ENCODE measurements around the gene TNF.

The TNF gene

DNA sequence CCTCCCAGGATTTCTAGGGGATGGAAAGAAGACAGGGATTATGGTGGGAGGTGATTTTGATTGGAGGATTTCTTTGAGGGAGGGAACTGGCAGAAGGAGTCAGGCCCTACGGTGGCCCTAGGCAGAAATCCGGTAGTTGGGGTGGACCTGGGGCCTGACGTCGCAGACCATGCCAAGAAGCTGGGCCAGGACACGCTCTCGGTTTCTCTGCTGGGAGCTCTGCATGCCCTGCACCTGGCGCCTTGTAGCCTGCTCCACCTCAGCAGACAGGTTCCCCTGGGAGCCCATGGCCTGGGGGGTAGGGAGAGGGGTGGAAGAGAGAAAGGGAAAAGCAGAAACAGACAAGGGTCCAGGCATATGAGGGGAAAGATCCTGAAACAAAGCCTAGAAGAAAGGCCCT, 30.1 kb upstream of the TNF start:
- CTCF ChIA-PET: interaction anchor here (1.5 to 13.9 kb wide), 4 partner anchors 37 to 78 kb away, joined by 3 to 431 read pairs (median 35); partner anchors contain the start of genes LST1, LTB and NCR3
- H3K4me1 ChIP-seq (ENCODE audit: control insufficient read depth, insufficient read depth, low read length): peaks cover 2% of the 10 kb centered on the region; the same call in 1 of the 2 replicates

DNA sequence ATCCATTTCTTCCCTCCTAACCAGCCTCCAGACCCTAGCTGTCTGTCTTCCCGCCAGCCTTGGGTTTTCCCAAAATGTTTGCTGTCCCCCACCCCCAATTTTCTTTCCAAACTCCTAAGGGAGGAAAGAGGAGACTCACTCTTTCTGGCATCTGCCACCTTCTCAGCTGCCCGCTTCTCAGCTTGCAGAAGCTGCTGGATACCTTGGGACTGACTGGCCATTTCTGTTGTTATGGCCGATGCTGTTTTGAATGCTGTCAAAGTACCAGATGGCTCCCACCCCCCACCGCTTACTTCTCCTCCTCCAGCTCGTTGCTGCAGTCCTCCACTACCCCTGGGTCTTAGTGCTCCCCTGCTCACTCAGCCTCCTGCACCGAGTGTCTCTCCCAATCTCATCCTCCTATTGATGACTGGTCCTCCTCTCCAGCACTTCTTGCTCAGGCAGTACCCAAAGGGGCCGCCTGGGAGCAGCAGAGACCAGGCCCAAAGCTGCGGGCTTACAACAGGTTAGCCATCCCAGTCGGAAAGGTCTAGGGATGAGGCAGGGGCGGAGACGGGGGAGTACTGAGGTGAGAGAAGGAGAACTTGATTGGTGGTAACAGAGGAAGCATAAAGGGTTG, 28.9 kb upstream of the TNF start, which contains the start of gene ATP6V1G2:
ATP6V1G2 (minus strand) TSS at position 270 of the 619 bp plus-strand sequence; CDS start at position 221, 49 bp downstream.
- peak within 1 kb of the TSS; percentile 50 for H3K27ac ChIP-seq (ENCODE audit: extremely low read depth, low read depth, low read length)
- no peaks in the 10 kb centered on the region for H3K9me3 ChIP-seq (ENCODE audit: control insufficient read depth, insufficient read depth, low read depth, low read length)
- CTCF ChIA-PET: interaction anchor here (0.5 to 13.9 kb wide), 34 partner anchors 10 to 696 kb away, joined by 3 to 431 read pairs (median 4); partner anchors contain the start of genes APOM, BAG6, HSPA1B and LST1
- peaks cover 18 to 34% of the 10 kb centered on the region in 2 experiments; a peak in 2 of 3 replicates for H3K36me3 ChIP-seq (ENCODE audit: control insufficient read depth in 2 of 2, insufficient read depth in 1 of 2, low read length in 2 of 2)
- peaks cover 2% of the 10 kb centered on the region; the same call in 1 of the 2 replicates for H3K4me1 ChIP-seq (ENCODE audit: control insufficient read depth, insufficient read depth, low read length)
- H3K4me3 ChIP-seq (ENCODE audit: low read depth, low read length): peak within 1 kb of the TSS; percentile 47
- POLR2A ChIA-PET: interaction anchor here (0.6 to 3.1 kb wide), 24 partner anchors 9 to 316 kb away, joined by 3 to 20 read pairs (median 4); partner anchors contain the start of genes ABHD16A, BAG6, C6orf47 and GPANK1
- TF ChIP-seq ZNF2 (tag by site-specific recombination; IDR thresholded peaks at IDR 0.05) (peak; percentile 60; the same call in 1 of the 2 replicates), KLF16 (tag by site-specific recombination; IDR thresholded peaks at IDR 0.05) (peak; percentile 26; the same call in 1 of the 2 replicates), SCRT1 (tag by site-specific recombination; IDR thresholded peaks at IDR 0.05; ENCODE audit: borderline replicate concordance) (peak; percentile 99), ZFHX2 (tag by site-specific recombination; conservative IDR thresholded peaks at IDR 0.05) (0 out of 2 replicates have a peak, but pooled peaks have one; percentile 54), ZBTB20 (tag by site-specific recombination; IDR thresholded peaks at IDR 0.05) (peak; percentile 11; the same call in 1 of the 2 replicates), KLF17 (tag by site-specific recombination; IDR thresholded peaks at IDR 0.05) (peak; percentile 59), ZNF561 (tag by site-specific recombination; IDR thresholded peaks at IDR 0.05; ENCODE audit: borderline replicate concordance) (0 out of 2 replicates have a peak, but pooled peaks have one; percentile 39), ZNF24 (tag by site-specific recombination; IDR thresholded peaks at IDR 0.05) (0 out of 2 replicates have a peak, but pooled peaks have one; percentile 65), SP2 (tag by site-specific recombination; IDR thresholded peaks at IDR 0.05) (peak; percentile 75), YY1 (tag by site-specific recombination; IDR thresholded peaks at IDR 0.05) (0 out of 2 replicates have a peak, but pooled peaks have one; percentile 27), ZNF660 (tag by site-specific recombination; IDR thresholded peaks at IDR 0.05) (peak; percentile 96), ZIC2 (tag by site-specific recombination; IDR thresholded peaks at IDR 0.05) (peak; percentile 44; the same call in 1 of the 2 replicates), SP3 (tag by site-specific recombination; IDR thresholded peaks at IDR 0.05) (peak; percentile 36), ZNF19 (tag by site-specific recombination; IDR thresholded peaks at IDR 0.05; ENCODE audit: low read depth) (no peak), ZNF654 (tag by site-specific recombination; IDR thresholded peaks at IDR 0.05; ENCODE audit: low read depth) (peak; percentile 99), KLF9 (tag by site-specific recombination; IDR thresholded peaks at IDR 0.05; ENCODE audit: low read depth) (0 out of 2 replicates have a peak, but pooled peaks have one; percentile 12), ZNF501 (tag by site-specific recombination; IDR thresholded peaks at IDR 0.05) (peak; percentile 49; the same call in 1 of the 2 replicates), BCL11A (tag by site-specific recombination; IDR thresholded peaks at IDR 0.05; ENCODE audit: low read depth) (no peak)
- TF ChIP-seq, protein P1, sequence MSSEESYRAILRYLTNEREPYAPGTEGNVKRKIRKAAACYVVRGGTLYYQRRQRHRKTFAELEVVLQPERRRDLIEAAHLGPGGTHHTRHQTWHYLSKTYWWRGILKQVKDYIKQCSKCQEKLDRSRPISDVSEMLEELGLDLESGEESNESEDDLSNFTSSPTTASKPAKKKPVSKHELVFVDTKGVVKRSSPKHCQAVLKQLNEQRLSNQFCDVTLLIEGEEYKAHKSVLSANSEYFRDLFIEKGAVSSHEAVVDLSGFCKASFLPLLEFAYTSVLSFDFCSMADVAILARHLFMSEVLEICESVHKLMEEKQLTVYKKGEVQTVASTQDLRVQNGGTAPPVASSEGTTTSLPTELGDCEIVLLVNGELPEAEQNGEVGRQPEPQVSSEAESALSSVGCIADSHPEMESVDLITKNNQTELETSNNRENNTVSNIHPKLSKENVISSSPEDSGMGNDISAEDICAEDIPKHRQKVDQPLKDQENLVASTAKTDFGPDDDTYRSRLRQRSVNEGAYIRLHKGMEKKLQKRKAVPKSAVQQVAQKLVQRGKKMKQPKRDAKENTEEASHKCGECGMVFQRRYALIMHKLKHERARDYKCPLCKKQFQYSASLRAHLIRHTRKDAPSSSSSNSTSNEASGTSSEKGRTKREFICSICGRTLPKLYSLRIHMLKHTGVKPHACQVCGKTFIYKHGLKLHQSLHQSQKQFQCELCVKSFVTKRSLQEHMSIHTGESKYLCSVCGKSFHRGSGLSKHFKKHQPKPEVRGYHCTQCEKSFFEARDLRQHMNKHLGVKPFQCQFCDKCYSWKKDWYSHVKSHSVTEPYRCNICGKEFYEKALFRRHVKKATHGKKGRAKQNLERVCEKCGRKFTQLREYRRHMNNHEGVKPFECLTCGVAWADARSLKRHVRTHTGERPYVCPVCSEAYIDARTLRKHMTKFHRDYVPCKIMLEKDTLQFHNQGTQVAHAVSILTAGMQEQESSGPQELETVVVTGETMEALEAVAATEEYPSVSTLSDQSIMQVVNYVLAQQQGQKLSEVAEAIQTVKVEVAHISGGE (tag by site-specific recombination; conservative IDR thresholded peaks at IDR 0.05; ENCODE audit: low read depth): peak; percentile 90
- TF ChIP-seq, protein P2, sequence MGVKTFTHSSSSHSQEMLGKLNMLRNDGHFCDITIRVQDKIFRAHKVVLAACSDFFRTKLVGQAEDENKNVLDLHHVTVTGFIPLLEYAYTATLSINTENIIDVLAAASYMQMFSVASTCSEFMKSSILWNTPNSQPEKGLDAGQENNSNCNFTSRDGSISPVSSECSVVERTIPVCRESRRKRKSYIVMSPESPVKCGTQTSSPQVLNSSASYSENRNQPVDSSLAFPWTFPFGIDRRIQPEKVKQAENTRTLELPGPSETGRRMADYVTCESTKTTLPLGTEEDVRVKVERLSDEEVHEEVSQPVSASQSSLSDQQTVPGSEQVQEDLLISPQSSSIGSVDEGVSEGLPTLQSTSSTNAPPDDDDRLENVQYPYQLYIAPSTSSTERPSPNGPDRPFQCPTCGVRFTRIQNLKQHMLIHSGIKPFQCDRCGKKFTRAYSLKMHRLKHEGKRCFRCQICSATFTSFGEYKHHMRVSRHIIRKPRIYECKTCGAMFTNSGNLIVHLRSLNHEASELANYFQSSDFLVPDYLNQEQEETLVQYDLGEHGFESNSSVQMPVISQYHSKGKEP (tag by site-specific recombination; IDR thresholded peaks at IDR 0.05): peak; percentile 79; the same call in 1 of the 2 replicates
- TF ChIP-seq, protein P3, sequence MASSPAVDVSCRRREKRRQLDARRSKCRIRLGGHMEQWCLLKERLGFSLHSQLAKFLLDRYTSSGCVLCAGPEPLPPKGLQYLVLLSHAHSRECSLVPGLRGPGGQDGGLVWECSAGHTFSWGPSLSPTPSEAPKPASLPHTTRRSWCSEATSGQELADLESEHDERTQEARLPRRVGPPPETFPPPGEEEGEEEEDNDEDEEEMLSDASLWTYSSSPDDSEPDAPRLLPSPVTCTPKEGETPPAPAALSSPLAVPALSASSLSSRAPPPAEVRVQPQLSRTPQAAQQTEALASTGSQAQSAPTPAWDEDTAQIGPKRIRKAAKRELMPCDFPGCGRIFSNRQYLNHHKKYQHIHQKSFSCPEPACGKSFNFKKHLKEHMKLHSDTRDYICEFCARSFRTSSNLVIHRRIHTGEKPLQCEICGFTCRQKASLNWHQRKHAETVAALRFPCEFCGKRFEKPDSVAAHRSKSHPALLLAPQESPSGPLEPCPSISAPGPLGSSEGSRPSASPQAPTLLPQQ (tag by site-specific recombination; IDR thresholded peaks at IDR 0.05): peak; percentile 10; the same call in 1 of the 2 replicates
- TF ChIP-seq, protein P4, sequence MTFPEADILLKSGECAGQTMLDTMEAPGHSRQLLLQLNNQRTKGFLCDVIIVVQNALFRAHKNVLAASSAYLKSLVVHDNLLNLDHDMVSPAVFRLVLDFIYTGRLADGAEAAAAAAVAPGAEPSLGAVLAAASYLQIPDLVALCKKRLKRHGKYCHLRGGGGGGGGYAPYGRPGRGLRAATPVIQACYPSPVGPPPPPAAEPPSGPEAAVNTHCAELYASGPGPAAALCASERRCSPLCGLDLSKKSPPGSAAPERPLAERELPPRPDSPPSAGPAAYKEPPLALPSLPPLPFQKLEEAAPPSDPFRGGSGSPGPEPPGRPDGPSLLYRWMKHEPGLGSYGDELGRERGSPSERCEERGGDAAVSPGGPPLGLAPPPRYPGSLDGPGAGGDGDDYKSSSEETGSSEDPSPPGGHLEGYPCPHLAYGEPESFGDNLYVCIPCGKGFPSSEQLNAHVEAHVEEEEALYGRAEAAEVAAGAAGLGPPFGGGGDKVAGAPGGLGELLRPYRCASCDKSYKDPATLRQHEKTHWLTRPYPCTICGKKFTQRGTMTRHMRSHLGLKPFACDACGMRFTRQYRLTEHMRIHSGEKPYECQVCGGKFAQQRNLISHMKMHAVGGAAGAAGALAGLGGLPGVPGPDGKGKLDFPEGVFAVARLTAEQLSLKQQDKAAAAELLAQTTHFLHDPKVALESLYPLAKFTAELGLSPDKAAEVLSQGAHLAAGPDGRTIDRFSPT (tag by site-specific recombination; IDR thresholded peaks at IDR 0.05): no peak

More for the DNA sequence above, 30.1 kb upstream of the TNF start:
- POLR2A ChIA-PET: interaction anchor here (0.6 to 3.1 kb wide), 2 partner anchors 129 to 282 kb away, joined by 4 to 20 read pairs; partner anchors contain the start of gene HSPA1B
- Histone ChIP-seq H3K4me3 (ENCODE audit: low read depth, low read length) (no peak overlapping the region), H3K27ac (ENCODE audit: extremely low read depth, low read depth, low read length) (no peak overlapping the region), H3K9me3 (ENCODE audit: control insufficient read depth, insufficient read depth, low read depth, low read length) (no peaks in the 10 kb centered on the region), H3K36me3 (ENCODE audit: control insufficient read depth in 2 of 2, insufficient read depth in 1 of 2, low read length in 2 of 2) (peaks cover 16 to 32% of the 10 kb centered on the region in 2 experiments; a peak in 2 of 3 replicates)
- TF ChIP-seq ZNF121 (tag by site-specific recombination; IDR thresholded peaks at IDR 0.05): no peak
- TF ChIP-seq SP2 (tag by site-specific recombination; IDR thresholded peaks at IDR 0.05): peak; percentile 43
